Karpas-422 (cell line): ENCODE results near the gene VPS13D. TPM values are rescaled to one million over a fixed set of nuclear protein-coding genes. Genes with fewer than 3 reads are reported as not detected.

ENCODE experiments used
- DNase-seq: peaks from one replicate; pipeline ENCODE4 v3.0.0-alpha.2; 2015
- H2AFZ ChIP-seq: fragments of 200-600 bp; sonication (generic); 2 replicates; pipeline ENCODE4 v1.6.1; 2014; ENCODE audit warnings: antibody characterized with exemption, low read length, mixed read lengths
- H3K27ac ChIP-seq: fragments of 200-600 bp; sonication (generic); 2 replicates; pipeline ENCODE4 v1.5.1; 2014; ENCODE audit warnings: mild to moderate bottlenecking, low read length, moderate library complexity
- H3K27me3 ChIP-seq: fragments of 200-600 bp; sonication (generic); 2 replicates; pipeline ENCODE4 v1.6.1; 2014; ENCODE audit warnings: low read length, mixed read lengths
- H3K36me3 ChIP-seq: fragments of 200-600 bp; sonication (generic); 2 replicates; pipeline ENCODE4 v1.6.1; 2014; ENCODE audit warnings: low read length, mixed read lengths; ENCODE audit not compliant: insufficient read depth
- H3K4me1 ChIP-seq: fragments of 200-600 bp; sonication (generic); 2 replicates; pipeline ENCODE4 v1.6.1; 2014; ENCODE audit warnings: mild to moderate bottlenecking, low read length, mixed read lengths
- H3K4me2 ChIP-seq: fragments of 200-600 bp; sonication (generic); 2 replicates; pipeline ENCODE4 v1.6.1; 2014; ENCODE audit warnings: low read length, low read depth, mild to moderate bottlenecking; ENCODE audit not compliant: poor library complexity, severe bottlenecking
- H3K4me3 ChIP-seq: fragments of 200-600 bp; sonication (generic); 2 replicates; pipeline ENCODE4 v1.5.1; 2014; ENCODE audit warnings: mild to moderate bottlenecking, antibody characterized with exemption, low read length, mixed read lengths
- H3K79me2 ChIP-seq: fragments of 200-600 bp; sonication (generic); 2 replicates; pipeline ENCODE4 v1.6.1; 2014; ENCODE audit warnings: mild to moderate bottlenecking, low read length, mixed read lengths
- H3K9ac ChIP-seq: fragments of 200-600 bp; sonication (generic); 2 replicates; pipeline ENCODE4 v1.6.0; 2014; ENCODE audit warnings: low read length
- H3K9me2 ChIP-seq: fragments of 200-600 bp; sonication (generic), shearing (Covaris generic); replicated peaks from 2 replicates; pipeline ENCODE4 v1.6.0; 2014; ENCODE audit warnings: mild to moderate bottlenecking, low read length, moderate library complexity; ENCODE audit not compliant: insufficient read depth
- H3K9me3 ChIP-seq: fragments of 300-700, 200-600 bp; sonication (generic); 2 replicates; pipeline ENCODE4 v1.6.1; 2014; ENCODE audit warnings: low read length, mixed read lengths
- H4K20me1 ChIP-seq: fragments of 200-600 bp; sonication (generic); 2 replicates; pipeline ENCODE4 v1.6.1; 2014; ENCODE audit warnings: mild to moderate bottlenecking, antibody characterized with exemption, low read length, low read depth; ENCODE audit not compliant: insufficient read depth
- total RNA-seq: library from RNA; depleted of rRNA; stranded (reverse); fragments of >200 nt; shearing (Covaris generic); gene quantifications from 2 replicates; pipeline ENCODE4 v1.2.3, GENCODE V29; 2014; ENCODE audit warnings: low replicate concordance

Gene VPS13D
- total RNA-seq, 1 experiment from 2014 or later: 36.2 TPM

- Histone ChIP-seq H3K36me3 (no peaks in the 10 kb centered on the region), H3K4me3 (no peak overlapping the region), H3K9ac (no peak overlapping the region), H3K27ac (no peak overlapping the region), H3K27me3 (no peaks in the 10 kb centered on the region), H2AFZ (no peak overlapping the region), H3K9me3 (no peaks in the 10 kb centered on the region), H4K20me1 (no peaks in the 10 kb centered on the region), H3K79me2 (no peaks in the 10 kb centered on the region), H3K4me1 (no peaks in the 10 kb centered on the region), H3K4me2 (no peak overlapping the region), H3K9me2 (no peaks in the 10 kb centered on the region)
- DNase-seq: peak; percentile 44
These were observed 324.1 kb downstream of the VPS13D start for GRCh38 chr1:12553963-12554362.

GRCh38 chr1:12554521-12555305 is 324.9 kb downstream of the VPS13D start:
- no peak for DNase-seq
- no peak overlapping the region for H3K27ac ChIP-seq
- no peaks in the 10 kb centered on the region for H3K9me3 ChIP-seq
- H3K4me2 ChIP-seq: no peak overlapping the region
- no peaks in the 10 kb centered on the region for H4K20me1 ChIP-seq
- H3K27me3 ChIP-seq: no peaks in the 10 kb centered on the region
- H2AFZ ChIP-seq: no peak overlapping the region
- no peak overlapping the region for H3K9ac ChIP-seq
- H3K36me3 ChIP-seq: no peaks in the 10 kb centered on the region
- no peaks in the 10 kb centered on the region for H3K9me2 ChIP-seq
- H3K4me3 ChIP-seq: no peak overlapping the region
- H3K4me1 ChIP-seq: no peaks in the 10 kb centered on the region
- H3K79me2 ChIP-seq: no peaks in the 10 kb centered on the region

- DNase-seq: no peak
- no peak overlapping the region for H3K4me3 ChIP-seq
- no peaks in the 10 kb centered on the region for H3K27me3 ChIP-seq
- H3K9me3 ChIP-seq: no peaks in the 10 kb centered on the region
- H3K79me2 ChIP-seq: no peaks in the 10 kb centered on the region
- no peaks in the 10 kb centered on the region for H4K20me1 ChIP-seq
- no peaks in the 10 kb centered on the region for H3K36me3 ChIP-seq
- no peaks in the 10 kb centered on the region for H3K9me2 ChIP-seq
- H3K27ac ChIP-seq: no peak overlapping the region
- H3K4me2 ChIP-seq: no peak overlapping the region
- H2AFZ ChIP-seq: no peak overlapping the region
- H3K4me1 ChIP-seq: no peaks in the 10 kb centered on the region
- H3K9ac ChIP-seq: no peak overlapping the region
These were observed 325.9 kb downstream of the VPS13D start for GRCh38 chr1:12555411-12556367.

- Histone ChIP-seq H2AFZ (no peak overlapping the region), H3K79me2 (no peaks in the 10 kb centered on the region), H3K9me2 (no peaks in the 10 kb centered on the region), H3K27me3 (no peaks in the 10 kb centered on the region), H3K27ac (no peak overlapping the region), H3K4me2 (no peak overlapping the region), H3K36me3 (no peaks in the 10 kb centered on the region), H3K4me3 (no peak overlapping the region), H4K20me1 (no peaks in the 10 kb centered on the region), H3K9me3 (no peaks in the 10 kb centered on the region), H3K4me1 (no peaks in the 10 kb centered on the region), H3K9ac (no peak overlapping the region)
- no peak for DNase-seq
These were observed 326.6 kb downstream of the VPS13D start for GRCh38 chr1:12556368-12556930.

GRCh38 chr1:12556957-12557935 is 327.4 kb downstream of the VPS13D start:
- H3K27me3 ChIP-seq: no peaks in the 10 kb centered on the region
- no peak overlapping the region for H3K9ac ChIP-seq
- H3K4me1 ChIP-seq: no peaks in the 10 kb centered on the region
- no peak for DNase-seq
- no peak overlapping the region for H3K4me3 ChIP-seq
- H3K36me3 ChIP-seq: no peaks in the 10 kb centered on the region
- no peak overlapping the region for H2AFZ ChIP-seq
- no peaks in the 10 kb centered on the region for H3K9me2 ChIP-seq
- no peak overlapping the region for H3K4me2 ChIP-seq
- H3K9me3 ChIP-seq: no peaks in the 10 kb centered on the region
- no peaks in the 10 kb centered on the region for H3K79me2 ChIP-seq
- no peak overlapping the region for H3K27ac ChIP-seq
- no peaks in the 10 kb centered on the region for H4K20me1 ChIP-seq

- DNase-seq: no peak
These were observed 331.3 kb downstream of the VPS13D start for GRCh38 chr1:12561121-12561520.

More at GRCh38 chr1:12561121-12561520, 331.3 kb downstream of the VPS13D start:
- no peaks in the 10 kb centered on the region for H3K27me3 ChIP-seq
- H3K9ac ChIP-seq: no peak overlapping the region
- H3K79me2 ChIP-seq: no peaks in the 10 kb centered on the region
- no peak overlapping the region for H3K4me3 ChIP-seq
- H3K36me3 ChIP-seq: no peaks in the 10 kb centered on the region
- H2AFZ ChIP-seq: no peak overlapping the region
- H3K9me3 ChIP-seq: no peaks in the 10 kb centered on the region; the same call in 1 of the 2 replicates
- no peaks in the 10 kb centered on the region for H4K20me1 ChIP-seq
- H3K4me2 ChIP-seq: no peak overlapping the region
- H3K27ac ChIP-seq: no peak overlapping the region
- no peaks in the 10 kb centered on the region for H3K9me2 ChIP-seq
- no peaks in the 10 kb centered on the region for H3K4me1 ChIP-seq
